ENCODE measurements around the gene LAPTM5. TPM values are rescaled to one million over a fixed set of nuclear protein-coding genes. Genes with fewer than 3 reads are reported as not detected.

Gene LAPTM5
- total RNA-seq, 1 donor from 2014 or later: 34.2 TPM

DNA sequence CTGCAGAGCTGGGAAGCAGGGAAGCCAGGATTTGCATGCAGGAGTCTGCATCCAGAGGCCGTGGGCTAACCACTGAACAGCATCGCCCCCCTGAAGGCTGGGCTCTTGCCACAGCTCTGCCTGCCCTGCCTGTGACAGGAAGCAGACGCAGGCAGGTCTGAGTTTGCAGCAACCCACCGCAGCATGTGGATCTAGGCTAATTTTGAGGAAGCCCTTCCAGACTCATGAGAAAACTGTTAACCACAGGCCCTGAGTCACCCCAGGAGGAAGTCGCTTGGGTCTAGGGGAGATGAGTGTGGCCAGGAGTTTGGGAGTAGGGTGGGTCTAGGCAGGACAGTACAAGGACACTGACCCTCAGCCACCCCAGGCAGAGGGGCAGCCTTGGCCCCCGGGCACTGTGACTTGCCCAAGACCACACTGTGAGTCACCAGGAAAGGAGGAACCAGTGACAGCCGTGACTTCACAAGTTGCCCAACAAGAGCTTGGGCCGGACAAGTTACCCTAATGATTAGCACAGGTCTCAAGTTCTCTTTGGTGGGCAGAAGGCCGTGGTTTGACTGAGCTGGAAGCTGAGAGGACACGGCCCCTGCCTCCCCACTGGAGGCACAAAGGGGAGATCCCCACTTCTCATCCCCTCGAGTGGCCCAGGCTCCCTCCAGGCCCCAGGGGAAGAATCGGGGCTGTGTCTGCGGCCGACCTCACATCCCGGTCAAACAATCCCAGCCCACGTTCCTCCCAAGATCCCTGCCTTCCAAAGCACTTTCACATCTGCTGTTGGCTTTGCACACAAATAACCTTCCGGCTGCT, 826 bp downstream of the LAPTM5 start:
- peak; percentile 84 for DNase-seq (ENCODE audit: low spot score)

DNA sequence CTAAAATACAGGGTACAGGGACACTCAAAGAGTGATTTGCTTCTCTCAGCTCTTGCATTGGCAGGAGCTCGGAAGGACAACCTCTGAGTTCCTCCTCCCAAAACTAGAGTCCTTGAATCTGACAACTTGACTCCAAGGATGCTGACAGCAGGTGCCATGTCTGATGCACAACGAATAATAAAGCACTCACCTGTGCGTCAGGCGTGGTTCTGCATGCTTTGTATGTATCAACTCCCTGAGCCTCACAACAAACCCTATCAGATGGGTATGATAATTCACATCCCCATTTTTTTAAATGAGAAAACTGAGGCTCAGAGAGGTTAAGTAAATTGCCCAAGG, 1.4 kb downstream of the LAPTM5 start:
- no peak for DNase-seq (ENCODE audit: low spot score)

DNA sequence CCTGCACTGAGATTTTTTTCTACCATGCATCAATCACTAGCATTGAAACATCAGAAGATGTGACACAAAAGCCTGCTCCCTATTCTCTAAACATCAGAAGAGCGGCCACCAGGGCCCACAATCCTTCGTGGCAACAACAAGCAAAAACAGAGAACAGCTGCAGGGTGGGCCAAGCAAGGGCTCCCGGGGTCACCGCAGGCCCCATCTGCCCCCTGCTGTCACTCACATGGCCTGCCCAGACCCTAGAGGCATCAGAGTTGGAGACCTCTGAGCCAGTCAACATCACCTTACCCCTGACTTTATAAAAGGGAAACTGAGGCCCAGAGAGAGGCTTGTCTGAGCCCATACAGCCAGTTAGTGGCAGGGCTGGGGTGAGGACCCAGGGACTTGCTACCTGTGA, 1.8 kb downstream of the LAPTM5 start:
- DNase-seq (ENCODE audit: low spot score): no peak

DNA sequence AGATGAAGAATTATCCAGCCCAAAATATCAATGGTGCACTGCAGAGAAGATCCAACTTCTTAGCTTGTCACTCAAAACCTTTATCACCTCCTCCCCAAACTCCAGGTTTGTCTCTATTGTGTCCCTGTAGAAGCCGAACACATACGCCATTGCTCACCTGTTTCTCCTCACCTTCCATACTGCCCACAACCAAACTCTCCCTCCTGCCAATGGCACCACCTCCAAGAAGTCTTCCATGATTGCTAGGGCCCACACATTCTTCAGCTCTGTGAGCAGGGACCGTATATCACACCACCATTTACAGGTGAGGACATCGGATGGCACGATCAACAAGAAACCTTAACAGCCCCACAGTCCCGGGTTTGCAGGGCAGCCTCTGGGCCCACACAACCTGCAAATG, 2.2 kb downstream of the LAPTM5 start:
- no peak for DNase-seq (ENCODE audit: low spot score)

DNA sequence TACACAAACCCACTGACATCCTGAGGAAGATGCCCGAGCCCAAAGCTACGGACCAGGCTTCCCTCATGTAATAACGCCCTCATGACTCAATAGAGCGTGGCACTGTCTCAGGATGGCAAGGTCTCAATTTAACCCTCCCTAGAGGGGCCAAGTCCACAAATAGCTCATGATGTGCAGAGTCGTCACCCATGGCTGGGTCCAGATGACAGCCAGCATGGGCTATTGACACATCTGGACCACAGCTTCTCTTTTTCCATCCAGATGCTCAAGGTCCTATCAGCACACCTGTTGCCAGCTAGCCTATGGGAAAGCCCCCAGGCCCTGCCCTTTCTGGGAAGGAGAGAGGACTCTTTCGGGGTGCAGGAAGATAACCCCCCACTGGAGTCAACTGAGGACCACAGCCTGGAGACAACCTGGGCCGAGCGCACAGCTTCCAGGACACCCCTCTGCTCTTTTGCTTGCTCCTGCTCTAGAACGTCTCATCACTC, 2.8 kb downstream of the LAPTM5 start:
- DNase-seq (ENCODE audit: low spot score): no peak

DNA sequence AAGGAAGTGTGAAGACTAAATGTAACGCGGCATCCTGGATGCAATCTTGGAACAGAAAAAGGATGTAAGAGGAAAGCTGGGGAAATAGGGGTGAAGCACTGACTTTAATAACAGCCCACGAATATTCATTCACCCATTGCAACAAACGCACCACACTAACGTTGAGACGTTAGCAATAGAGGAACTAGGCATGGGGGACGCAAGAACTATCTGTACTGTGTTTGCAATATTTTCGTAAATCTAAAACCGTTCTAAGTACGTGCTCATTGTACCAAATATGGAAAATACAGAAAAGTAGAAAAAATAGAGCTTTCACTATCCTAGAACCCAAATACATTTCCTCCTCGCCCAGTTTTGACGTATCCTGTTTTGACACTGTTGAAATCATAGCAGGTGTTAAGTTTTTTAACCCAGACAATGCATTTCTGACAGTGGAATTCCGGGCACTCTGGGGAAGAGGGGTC, 3.9 kb downstream of the LAPTM5 start:
- DNase-seq (ENCODE audit: low spot score): no peak

DNA sequence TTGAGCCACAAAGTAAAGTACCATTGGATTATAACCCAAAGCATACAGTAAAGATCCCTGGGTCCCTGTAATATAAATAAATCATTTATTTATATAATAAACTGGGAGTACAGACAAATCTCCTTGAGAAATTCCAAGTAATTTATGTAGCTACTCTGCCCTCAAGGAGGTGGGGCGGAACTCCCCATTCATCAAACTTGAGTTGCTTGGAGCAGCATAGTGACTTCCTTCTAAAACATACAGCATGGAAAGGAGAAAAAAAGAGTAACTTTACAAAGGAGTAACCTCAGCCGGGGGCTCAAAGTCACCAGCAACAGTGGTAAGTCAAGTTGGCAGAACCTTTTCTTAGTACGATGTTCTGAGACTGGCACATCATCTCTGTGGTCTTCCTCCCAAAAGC, 4.5 kb downstream of the LAPTM5 start:
- DNase-seq (ENCODE audit: low spot score): no peak

DNA sequence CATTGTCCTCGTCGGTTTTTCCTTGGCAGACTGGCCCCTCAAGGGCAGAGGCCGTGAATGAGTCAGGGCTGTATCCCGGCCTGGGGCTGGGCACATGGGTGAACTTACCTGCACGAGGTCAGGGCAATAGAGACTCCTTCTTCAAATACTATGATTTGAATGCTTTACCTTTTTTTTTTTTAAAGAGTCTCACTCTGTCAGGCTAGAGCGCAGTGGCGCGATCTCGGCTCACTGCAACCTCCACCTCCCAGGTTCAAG, 5.0 kb downstream of the LAPTM5 start:
- DNase-seq (ENCODE audit: low spot score): no peak

DNA sequence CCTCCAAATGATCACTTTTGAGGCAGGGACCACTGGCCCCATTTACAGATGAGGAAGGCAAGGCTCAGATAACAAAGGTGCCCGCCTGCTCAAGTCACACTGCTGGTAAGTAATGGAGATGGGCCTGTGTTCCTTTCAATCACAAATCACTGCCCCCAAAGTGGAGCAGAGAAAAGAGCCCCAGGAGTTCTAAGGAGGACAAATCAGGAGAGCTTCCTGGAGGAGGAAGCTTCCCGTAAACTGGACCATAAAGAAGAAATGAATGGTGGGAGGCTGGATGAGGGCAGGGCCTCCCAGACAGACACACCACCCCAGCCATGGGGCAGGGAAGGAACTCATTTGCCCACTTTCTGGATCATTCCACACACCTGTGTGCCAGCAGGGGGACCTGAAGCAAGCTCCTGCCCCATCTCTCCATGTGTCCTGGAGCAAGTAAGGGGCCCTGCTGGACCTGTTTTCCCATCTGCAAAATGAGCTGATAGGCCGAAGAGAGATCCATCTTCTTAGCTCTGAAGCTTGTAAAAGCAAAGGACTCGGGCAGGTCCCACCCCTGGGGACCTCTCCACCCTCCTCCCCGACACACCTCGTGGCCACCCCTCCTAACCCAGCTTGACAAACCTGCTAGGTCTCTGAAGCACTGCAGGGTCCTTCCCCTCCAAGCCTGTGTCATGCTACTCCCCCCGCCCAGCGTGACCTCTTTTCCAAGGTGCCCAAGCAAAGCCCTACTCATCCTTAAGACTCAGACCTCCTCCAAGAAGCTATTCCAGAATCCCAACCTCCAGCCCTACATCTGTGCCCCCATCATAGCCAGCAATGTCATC, 5.5 kb downstream of the LAPTM5 start:
- DNase-seq (ENCODE audit: low spot score): no peak

DNA sequence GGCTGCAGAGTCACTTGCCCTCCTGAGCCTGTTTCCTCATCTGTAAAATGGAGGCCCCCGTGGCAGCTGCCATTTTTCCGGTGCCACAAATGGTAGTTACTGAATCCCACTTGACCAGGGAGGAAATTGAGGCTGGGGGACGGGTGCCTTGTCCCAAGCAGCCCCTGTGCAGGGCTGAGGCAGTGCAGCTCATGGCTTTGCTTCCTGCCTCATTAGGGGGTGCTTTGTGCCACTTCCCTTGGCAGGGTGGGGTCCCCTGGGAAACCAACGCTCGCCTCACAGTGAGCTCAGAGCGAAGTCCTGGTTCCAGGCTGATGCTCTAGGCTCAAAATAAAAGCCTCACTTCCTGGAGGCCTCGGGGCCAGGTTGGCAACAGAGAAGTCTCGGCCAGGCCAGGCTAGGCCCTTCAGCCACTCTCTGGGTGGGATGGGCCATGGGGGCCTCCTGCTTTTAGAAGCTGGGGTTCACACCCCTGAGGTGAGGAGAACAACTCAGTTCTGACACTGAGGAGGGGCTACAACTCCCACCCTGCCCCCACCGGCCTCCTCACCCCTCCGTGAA, 6.8 kb downstream of the LAPTM5 start:
- DNase-seq (ENCODE audit: low spot score): no peak

DNA sequence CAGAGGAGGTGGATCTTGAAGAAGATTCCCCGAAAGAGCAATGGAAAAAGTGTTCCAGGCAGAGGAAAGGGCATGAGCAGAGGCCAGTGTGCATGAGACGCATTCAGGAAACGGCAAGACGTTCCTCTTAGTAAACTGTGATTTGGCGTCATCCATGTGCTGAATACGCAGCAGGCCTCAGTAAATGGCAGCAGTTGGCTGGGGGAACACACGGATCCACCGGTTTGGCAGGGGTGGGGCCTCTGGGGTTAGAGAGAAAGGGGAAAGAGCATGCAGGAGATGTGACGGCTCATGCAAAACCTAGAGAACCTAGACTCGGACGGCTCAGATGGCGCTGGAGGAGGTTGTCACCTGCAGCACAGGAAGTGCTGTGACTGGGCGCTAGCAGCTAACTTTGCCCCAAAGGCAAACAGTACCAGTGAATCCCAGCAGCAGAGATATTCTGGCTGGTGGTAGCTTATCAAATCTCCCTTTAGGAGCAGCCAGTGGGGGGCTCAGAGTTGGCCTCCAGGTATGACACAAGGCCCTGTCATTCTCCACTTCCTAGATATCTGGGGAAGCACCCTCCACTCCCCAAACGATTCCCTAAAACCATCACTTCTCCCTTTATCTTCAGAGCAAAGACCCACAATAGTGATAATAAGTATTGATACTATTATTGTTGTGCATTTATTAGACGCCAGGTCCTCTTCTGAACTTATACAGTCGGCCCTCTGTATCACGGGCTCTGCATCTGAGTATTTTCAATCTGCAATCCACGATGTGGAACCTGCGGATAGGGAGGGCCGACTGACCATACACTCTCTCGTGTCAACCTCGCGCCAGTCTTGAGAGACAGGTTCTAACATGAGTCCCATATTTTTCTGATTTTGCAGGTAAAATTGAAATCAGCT, 7.6 kb downstream of the LAPTM5 start:
- no peak for DNase-seq (ENCODE audit: low spot score)

DNA sequence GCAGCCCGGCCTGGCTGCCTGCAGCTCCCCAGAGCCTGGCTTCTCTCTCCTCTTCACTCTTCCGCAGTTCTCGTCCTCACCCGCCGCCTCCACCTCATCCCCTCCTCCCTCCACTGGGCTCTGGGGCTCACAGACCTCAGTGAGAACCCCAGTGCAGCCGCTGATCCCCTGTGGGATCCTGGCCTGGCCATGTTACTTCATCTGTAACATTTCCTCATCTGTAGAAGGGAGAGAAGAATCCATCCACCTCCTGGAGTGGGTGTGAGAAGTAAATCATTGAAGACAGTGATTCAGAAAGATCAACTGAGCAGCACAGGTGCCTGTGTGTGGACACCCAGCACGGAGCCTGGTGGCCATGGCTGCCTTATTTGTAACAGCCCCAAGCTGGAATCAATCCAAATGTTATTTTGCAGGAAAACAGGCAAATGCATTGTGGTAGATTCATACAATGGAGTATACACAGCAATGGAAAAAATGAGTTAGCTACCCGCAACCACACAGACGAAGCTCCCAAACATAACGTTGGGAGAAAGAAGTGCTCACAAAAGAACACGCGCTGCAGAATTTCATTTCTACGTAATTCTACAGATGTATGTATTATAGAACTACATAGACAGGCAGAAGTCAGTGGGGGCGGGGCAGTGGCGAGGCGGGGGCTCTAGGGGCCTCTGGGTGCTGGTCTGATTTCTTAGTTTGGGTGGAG, 8.7 kb downstream of the LAPTM5 start:
- no peak for DNase-seq (ENCODE audit: low spot score)

DNA sequence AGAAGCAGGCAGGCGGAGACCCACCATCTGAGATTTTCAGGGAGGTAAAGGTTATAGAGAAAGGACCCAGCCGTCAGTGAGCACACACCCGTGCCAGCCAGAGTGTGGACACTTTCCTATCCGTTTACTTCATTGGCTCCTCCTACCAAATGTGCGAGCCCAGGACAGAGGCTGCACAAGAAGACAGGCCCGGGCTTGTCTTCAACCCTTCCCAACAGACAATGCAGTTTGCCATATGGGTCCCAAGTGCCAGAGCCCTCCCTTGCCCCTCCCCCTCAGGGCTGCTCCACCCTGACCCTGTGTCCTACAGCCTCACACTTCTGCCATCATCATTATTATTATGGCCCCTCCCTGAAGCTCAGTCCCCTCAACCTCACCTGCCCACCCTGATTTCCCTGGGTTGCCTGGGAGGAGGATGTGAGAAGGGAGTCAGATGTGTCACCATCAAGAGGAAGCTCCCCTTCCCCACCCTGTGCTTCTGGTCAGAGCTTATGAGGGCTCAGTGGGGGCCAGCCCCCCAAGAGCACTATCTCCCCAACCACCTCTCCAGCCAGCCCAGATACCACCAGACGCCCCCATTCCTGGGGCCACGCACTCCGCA, 9.4 kb downstream of the LAPTM5 start:
- peak; percentile 67 for DNase-seq (ENCODE audit: low spot score)

DNA sequence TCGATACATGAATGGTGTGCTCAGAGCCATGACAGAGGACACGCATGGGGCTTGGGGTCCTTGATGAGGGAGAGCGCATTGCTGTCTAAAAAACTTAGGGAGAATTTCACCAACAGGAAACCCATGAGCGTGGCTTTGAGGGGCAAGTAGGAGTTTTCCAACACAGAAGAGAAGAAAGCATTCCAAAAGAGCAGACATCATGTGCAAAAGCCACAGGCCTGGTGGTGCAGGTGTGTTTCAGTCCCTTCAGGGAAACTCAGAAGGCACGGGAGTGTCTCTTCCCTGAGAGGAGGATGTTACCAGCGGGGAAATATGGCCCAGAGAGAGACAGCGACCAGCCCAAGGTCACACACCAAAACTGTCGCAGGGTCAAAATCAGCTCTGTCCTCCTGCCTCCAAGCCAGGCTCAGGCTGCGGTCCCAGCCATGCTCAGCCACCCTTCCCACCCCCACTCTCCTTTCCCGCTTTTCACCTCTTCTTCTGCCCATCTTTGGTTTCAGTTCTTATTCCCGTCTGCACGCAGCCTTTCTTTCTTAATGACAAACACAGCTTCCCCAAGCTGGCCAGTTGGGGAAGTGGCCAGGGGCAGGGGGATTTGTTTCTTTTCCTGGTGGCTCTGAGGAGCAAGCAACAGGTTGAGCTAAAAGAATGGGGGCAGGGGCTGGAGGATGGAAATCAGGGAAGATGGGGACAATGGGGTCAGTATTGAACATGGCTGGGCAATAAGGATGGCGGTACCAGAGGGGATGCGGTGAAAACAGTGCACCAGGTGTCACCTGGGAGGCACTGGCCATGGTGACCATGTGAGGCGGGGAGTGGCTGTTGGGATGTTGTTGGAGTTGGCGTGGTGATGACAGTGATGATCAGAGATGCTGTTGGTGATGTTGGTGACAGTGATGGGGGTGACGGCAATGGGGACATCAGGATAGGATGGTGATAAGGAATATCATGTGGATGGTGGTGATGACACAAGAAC, 10.3 kb downstream of the LAPTM5 start:
- DNase-seq (ENCODE audit: low spot score): no peak

DNA sequence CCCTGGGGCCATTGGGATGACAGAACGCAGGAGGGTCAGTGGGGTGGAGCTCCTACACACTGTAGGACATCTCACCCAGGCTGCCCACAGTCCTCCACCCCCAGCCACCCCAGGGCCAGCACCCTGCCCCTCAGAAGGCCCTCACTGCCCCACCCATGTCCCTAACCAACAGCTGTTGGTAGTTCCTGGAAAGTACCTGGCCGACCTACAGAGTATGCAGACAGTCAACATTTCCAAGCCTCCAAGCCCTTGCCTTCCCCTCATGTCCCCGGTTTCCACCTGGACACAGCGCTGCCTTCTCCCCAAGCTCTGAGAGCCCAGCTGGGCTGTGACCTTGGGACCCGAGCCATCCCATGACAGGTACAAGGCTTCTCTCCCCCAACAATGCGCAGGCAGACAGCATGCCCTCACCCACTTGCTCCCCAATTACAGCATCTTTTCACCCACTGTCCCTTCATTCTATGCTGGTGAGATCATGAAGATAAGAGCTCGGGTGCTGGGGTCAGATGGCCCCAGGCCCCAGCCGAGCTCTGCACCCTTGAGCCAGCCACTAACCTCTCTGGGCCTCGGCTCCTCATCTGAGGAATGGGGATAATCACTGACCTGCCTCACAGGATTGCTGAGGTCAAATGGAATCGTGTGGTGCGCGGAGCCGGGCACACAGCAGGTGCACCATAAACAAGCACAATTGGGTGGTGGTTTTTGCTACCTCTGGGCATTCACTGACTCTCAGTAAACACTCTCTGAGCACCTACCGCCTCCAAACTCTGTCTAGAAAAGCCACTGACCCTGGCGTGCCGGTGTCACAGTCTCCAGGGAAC, 11.2 kb downstream of the LAPTM5 start:
- no peak for DNase-seq (ENCODE audit: low spot score)

DNA sequence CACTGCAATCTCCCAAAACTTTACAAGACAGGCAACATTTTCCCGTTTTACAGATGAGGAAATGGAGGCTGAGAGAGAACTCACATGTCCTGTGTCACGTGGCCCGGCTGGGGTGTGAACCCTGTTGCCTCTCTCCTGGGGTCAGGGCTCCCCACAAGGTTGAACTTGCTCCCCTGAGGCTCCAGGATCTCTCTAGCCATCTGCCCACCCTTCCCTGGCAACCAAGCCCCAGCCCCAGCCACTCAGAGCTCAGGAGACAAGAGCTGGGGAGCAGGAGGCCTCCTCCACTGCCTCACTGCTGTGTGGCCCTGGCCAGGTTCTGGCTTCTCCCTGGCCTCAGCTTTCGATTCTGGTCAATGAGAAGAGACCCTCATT, 11.8 kb downstream of the LAPTM5 start:
- no peak for DNase-seq (ENCODE audit: low spot score)

DNA sequence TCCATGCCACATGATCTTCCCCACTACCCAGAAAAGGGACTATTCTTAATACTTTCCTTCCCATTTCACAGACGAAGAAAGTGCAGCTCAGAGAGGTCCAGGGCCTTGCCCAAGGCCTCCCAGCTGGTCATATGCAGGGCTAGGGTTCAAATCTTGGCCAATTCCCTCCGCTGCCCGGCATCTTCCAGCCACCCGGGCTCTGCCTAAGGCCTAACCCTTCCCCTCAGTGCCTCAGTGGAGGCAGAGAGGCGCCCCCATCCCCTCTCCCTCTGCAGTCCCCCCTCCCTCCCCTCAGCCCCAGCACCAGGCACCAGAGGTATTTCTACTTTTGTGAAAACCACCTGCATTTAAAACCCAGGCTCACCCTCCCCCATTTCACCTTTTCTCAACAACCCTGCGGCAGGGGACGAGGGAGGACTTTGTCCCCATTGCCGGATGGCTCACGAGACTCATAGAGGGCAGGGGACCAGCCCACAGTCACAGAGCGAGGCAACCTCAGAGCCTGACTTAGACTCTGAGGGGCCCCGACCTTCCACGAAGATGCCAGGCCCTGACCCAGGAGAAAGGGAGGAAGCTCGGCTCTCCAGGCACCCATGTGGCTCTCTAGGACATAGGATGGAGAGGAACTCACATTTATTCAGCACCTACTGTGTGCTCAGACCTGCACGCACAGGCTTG, 12.3 kb downstream of the LAPTM5 start:
- DNase-seq (ENCODE audit: low spot score): no peak

DNA sequence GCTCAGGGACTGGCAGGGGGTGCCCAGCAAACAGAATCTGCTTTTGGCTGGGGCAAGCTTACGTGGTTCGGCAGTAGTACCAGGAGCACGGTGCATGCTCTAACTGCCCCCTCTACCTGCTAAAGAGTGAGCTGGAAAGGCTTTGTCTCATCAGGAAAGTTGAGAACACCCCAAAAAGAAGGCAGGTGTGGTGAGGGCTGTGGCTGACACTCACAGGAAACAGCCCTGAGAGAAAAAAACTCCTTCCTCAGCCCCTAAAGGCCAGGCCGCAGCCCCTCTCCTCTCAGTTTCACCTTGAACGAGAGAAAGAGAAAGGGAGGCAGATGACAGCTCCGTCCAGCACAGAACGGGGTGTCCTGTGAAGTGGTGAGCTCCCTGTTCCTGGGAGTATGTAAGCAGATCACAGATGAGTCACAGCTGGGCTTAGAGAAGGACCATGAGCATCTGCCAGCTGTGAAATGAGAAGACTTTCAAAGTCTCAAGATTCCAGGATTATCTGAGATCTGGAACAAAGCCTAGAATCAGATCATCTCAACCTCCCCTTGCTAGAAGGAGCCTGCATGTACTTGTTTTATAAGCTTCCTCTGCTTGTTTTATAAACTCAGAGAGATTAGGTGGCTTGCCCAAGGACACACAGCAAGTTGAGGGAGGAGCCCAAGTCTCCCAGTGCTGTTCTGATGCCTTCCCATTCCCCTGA, 13.4 kb downstream of the LAPTM5 start:
- DNase-seq (ENCODE audit: low spot score): no peak
